ENCODE data around the gene UEVLD. TPM values are rescaled to one million over a fixed set of nuclear protein-coding genes. Genes with fewer than 3 reads are reported as not detected.

UEVLD gene
- total RNA-seq, 1 donor: 4.6 TPM

DNA sequence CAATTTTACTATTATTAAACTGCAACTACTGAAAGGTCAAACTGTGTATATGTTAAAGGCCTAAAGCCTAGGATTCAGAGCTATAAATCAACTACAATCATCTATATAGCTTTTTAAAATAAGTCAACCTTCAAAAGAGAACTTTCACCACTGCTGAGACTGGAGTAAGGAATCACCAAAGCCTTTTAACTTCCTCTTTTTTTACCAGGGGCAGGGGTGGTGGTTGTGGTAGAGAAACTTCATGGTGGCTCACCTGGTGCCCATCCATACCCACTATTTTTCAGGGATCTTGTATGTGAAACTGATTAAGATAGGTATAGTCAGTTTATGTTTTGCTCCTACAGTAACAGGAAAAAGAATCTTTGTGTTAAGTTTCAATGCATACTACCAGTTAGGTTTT lies 93.3 kb downstream of the UEVLD start:
- H3K4me1 ChIP-seq (ENCODE audit: insufficient read depth, low read length): no peaks in the 10 kb centered on the region
- H3K27me3 ChIP-seq (ENCODE audit: insufficient read depth, low read length): no peaks in the 10 kb centered on the region
- H3K9me3 ChIP-seq (ENCODE audit: low read depth, low read length): no peaks in the 10 kb centered on the region
- H3K4me3 ChIP-seq (ENCODE audit: low read length): no peak overlapping the region

- H3K4me1 ChIP-seq (ENCODE audit: insufficient read depth, low read length): no peaks in the 10 kb centered on the region
- no peak overlapping the region for H3K4me3 ChIP-seq (ENCODE audit: low read length)
- no peaks in the 10 kb centered on the region for H3K27me3 ChIP-seq (ENCODE audit: insufficient read depth, low read length)
- no peaks in the 10 kb centered on the region for H3K9me3 ChIP-seq (ENCODE audit: low read depth, low read length)
Measured at GRCh38 chr11:18493310-18493709, 95.2 kb downstream of the UEVLD start.

DNA sequence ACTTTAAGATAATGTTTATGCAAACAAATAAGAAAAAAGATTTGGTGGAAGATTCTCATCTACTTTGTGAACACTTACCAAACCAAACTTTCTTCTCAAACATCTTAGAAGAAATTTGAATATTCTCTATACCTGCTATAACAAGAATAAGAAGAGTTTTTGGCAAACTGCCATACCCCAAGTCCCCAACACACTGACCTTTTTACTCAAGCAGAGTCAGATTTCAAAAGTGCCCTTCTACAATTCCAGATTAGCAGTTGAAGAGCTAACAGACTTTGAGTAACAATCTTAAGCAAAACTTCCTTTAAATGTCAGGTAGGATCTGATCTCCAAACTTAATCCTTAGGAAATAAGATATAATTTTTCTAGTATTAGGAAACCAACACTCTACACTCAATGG lies 95.6 kb downstream of the UEVLD start:
- Histone ChIP-seq H3K4me3 (ENCODE audit: low read length) (no peak overlapping the region), H3K9me3 (ENCODE audit: low read depth, low read length) (no peaks in the 10 kb centered on the region), H3K27me3 (ENCODE audit: insufficient read depth, low read length) (no peaks in the 10 kb centered on the region), H3K4me1 (ENCODE audit: insufficient read depth, low read length) (no peaks in the 10 kb centered on the region)

GRCh38 chr11:18491924-18492323 lies 96.6 kb downstream of the UEVLD start:
- no peaks in the 10 kb centered on the region for H3K4me1 ChIP-seq (ENCODE audit: insufficient read depth, low read length)
- H3K9me3 ChIP-seq (ENCODE audit: low read depth, low read length): no peaks in the 10 kb centered on the region

GRCh38 chr11:18490736-18491485 lies 97.6 kb downstream of the UEVLD start:
- H3K27me3 ChIP-seq (ENCODE audit: insufficient read depth, low read length): no peaks in the 10 kb centered on the region
- no peak overlapping the region for H3K4me3 ChIP-seq (ENCODE audit: low read length)
- H3K9me3 ChIP-seq (ENCODE audit: low read depth, low read length): no peaks in the 10 kb centered on the region
- H3K4me1 ChIP-seq (ENCODE audit: insufficient read depth, low read length): no peaks in the 10 kb centered on the region

More at GRCh38 chr11:18491924-18492323, 96.6 kb downstream of the UEVLD start:
- Histone ChIP-seq H3K4me3 (ENCODE audit: low read length) (no peak overlapping the region), H3K27me3 (ENCODE audit: insufficient read depth, low read length) (no peaks in the 10 kb centered on the region)

GRCh38 chr11:18490319-18490718 lies 98.2 kb downstream of the UEVLD start:
- Histone ChIP-seq H3K9me3 (ENCODE audit: low read depth, low read length) (no peaks in the 10 kb centered on the region), H3K4me3 (ENCODE audit: low read length) (no peak overlapping the region), H3K27me3 (ENCODE audit: insufficient read depth, low read length) (no peaks in the 10 kb centered on the region), H3K4me1 (ENCODE audit: insufficient read depth, low read length) (no peaks in the 10 kb centered on the region)

GRCh38 chr11:18485913-18486528 lies 102.5 kb downstream of the UEVLD start:
- Histone ChIP-seq H3K4me3 (ENCODE audit: low read length) (no peak overlapping the region), H3K9me3 (ENCODE audit: low read depth, low read length) (no peaks in the 10 kb centered on the region), H3K4me1 (ENCODE audit: insufficient read depth, low read length) (no peaks in the 10 kb centered on the region), H3K27me3 (ENCODE audit: insufficient read depth, low read length) (no peaks in the 10 kb centered on the region)

Other genes starting within 250 kb of the UEVLD start
- 230 TPM for gene LDHA, start 194.2 kb downstream of the UEVLD start, total RNA-seq
- not detected for gene LDHC, start 176.4 kb downstream of the UEVLD start, total RNA-seq
- gene LDHAL6A, start 132.9 kb downstream of the UEVLD start, total RNA-seq: 0.10 TPM
- gene TSG101, start 61.8 kb downstream of the UEVLD start, total RNA-seq: 31.6 TPM
- gene MISFA, start 11.1 kb upstream of the UEVLD start, total RNA-seq: 0.52 TPM
- gene SPTY2D1, start 45.6 kb upstream of the UEVLD start, total RNA-seq: 62.2 TPM
- gene TMEM86A, start 110.0 kb upstream of the UEVLD start, total RNA-seq: 4.2 TPM
- gene IGSF22, start 137.5 kb upstream of the UEVLD start, total RNA-seq: 0.10 TPM
- gene PTPN5, start 203.1 kb upstream of the UEVLD start, total RNA-seq: not detected